ENCODE measurements around the gene GPLD1. TPM values are rescaled to one million over a fixed set of nuclear protein-coding genes. Genes with fewer than 3 reads are reported as not detected.

Gene GPLD1
- total and polyA plus RNA-seq, 2 donors (not counting 1 experiment from before 2014, with no cell fraction given): under 0.01 to 0.07 TPM

DNA sequence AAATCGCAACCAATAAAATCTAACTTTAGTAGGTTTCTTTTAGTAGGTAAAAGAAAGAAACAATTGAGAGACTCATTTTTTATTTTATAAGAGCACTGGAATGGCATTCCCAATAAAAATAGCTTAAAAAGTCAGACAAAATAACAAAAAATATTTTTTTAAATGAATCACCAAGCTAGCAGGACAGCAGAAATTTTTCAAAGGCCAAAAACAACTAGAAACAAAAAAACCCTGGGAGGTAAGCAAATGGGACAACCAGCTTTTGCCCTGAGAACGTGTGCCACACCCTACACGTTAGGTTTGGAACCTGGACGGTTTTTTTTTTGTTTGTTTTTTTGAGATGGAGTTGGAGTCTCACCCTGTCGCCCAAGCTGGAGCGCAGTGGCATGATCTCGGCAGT, 19.6 kb downstream of the GPLD1 start:
- Histone ChIP-seq H3K4me3 (replicated peaks in 1 of 4; ENCODE audit: control extremely low read depth in 1 of 4, insufficient read depth in 1 of 4, low read depth in 3 of 4, low read length in 4 of 4) (no peak overlapping the region), H3K9me3 (ENCODE audit: control insufficient read depth, insufficient read depth, low read depth, low read length) (no peaks in the 10 kb centered on the region), H3K27me3 (ENCODE audit: control insufficient read depth, insufficient read depth, low read length) (no peaks in the 10 kb centered on the region), H4K20me1 (ENCODE audit: control insufficient read depth, extremely low read depth, insufficient read depth, low read length) (no peaks in the 10 kb centered on the region), H3K4me1 (ENCODE audit: control insufficient read depth, extremely low read depth, insufficient read depth, low read length) (no peaks in the 10 kb centered on the region), H3K27ac (ENCODE audit: insufficient read depth, low read length) (no peak overlapping the region), H3K79me2 (ENCODE audit: control insufficient read depth, insufficient read depth, low read length) (no peaks in the 10 kb centered on the region), H3K4me2 (ENCODE audit: extremely low read depth, insufficient read depth, low read length) (no peak overlapping the region), H3K36me3 (ENCODE audit: control insufficient read depth, insufficient read depth, low read length) (no peaks in the 10 kb centered on the region), H2AFZ (ENCODE audit: low read length) (no peak overlapping the region), H3K9ac (ENCODE audit: insufficient read depth, low read length) (no peak overlapping the region)
- no peak for TF ChIP-seq EZH2 (IDR thresholded peaks at IDR 0.05; ENCODE audit: low read length, missing control alignments)
- TF ChIP-seq, protein P1, sequence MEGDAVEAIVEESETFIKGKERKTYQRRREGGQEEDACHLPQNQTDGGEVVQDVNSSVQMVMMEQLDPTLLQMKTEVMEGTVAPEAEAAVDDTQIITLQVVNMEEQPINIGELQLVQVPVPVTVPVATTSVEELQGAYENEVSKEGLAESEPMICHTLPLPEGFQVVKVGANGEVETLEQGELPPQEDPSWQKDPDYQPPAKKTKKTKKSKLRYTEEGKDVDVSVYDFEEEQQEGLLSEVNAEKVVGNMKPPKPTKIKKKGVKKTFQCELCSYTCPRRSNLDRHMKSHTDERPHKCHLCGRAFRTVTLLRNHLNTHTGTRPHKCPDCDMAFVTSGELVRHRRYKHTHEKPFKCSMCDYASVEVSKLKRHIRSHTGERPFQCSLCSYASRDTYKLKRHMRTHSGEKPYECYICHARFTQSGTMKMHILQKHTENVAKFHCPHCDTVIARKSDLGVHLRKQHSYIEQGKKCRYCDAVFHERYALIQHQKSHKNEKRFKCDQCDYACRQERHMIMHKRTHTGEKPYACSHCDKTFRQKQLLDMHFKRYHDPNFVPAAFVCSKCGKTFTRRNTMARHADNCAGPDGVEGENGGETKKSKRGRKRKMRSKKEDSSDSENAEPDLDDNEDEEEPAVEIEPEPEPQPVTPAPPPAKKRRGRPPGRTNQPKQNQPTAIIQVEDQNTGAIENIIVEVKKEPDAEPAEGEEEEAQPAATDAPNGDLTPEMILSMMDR (conservative IDR thresholded peaks at IDR 0.05 in 1 of 2, IDR thresholded peaks at IDR 0.05 in 1 of 2; ENCODE audit: low read depth in 1 of 2, low read length in 2 of 2): no peak
- DNase-seq (ENCODE audit: low read depth in 2 of 2): no peak

DNA sequence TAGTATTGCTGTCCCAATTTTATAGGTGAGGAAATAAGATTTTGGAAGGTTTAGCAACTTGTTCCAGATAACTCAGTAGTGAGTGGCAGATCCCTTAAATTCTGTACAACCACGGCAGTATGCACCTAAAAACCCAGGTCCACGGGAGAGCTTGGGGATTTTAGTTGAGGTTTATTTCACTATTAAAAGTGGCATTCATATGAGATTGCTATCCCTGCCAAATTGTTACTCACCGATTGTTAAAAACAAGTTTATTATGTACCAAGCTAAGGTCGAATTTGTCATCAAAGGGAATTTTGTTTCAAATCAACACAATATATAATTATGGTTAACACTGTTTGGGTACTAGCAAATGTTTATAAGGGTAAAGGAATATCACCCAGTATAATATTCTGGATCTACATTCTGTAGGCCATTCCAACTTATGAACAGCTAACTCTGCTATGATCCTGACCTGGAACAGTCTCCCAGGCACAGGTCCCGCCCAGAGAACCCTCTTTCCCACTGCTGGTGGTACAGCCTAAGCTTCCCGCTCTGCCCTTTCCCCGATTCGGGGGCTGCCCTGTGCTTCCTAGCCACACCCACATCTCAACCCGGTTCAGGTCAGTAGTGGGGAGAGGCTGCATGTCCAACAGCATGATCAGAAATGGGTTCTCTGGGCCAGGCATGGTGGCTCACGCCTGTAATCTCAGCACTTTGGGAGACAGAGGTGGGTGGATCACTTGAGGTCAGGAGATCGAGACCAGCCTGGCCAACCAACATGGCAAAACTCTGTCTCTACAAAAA, 24.9 kb downstream of the GPLD1 start:
- Histone ChIP-seq H3K27ac (ENCODE audit: insufficient read depth, low read length) (no peak overlapping the region), H3K9ac (ENCODE audit: insufficient read depth, low read length) (no peak overlapping the region), H3K4me1 (ENCODE audit: control insufficient read depth, extremely low read depth, insufficient read depth, low read length) (no peaks in the 10 kb centered on the region), H3K79me2 (ENCODE audit: control insufficient read depth, insufficient read depth, low read length) (no peaks in the 10 kb centered on the region), H3K27me3 (ENCODE audit: control insufficient read depth, insufficient read depth, low read length) (no peaks in the 10 kb centered on the region), H3K4me2 (ENCODE audit: extremely low read depth, insufficient read depth, low read length) (no peak overlapping the region), H3K36me3 (ENCODE audit: control insufficient read depth, insufficient read depth, low read length) (no peaks in the 10 kb centered on the region), H2AFZ (ENCODE audit: low read length) (no peak overlapping the region), H3K4me3 (replicated peaks in 1 of 4; ENCODE audit: control extremely low read depth in 1 of 4, insufficient read depth in 1 of 4, low read depth in 3 of 4, low read length in 4 of 4) (no peak overlapping the region), H3K9me3 (ENCODE audit: control insufficient read depth, insufficient read depth, low read depth, low read length) (no peaks in the 10 kb centered on the region), H4K20me1 (ENCODE audit: control insufficient read depth, extremely low read depth, insufficient read depth, low read length) (no peaks in the 10 kb centered on the region)
- TF ChIP-seq, protein P1 (conservative IDR thresholded peaks at IDR 0.05 in 1 of 2, IDR thresholded peaks at IDR 0.05 in 1 of 2; ENCODE audit: low read depth in 1 of 2, low read length in 2 of 2): no peak
- no peak for TF ChIP-seq EZH2 (IDR thresholded peaks at IDR 0.05; ENCODE audit: low read length, missing control alignments)
- DNase-seq (ENCODE audit: low read depth in 2 of 2): no peak

DNA sequence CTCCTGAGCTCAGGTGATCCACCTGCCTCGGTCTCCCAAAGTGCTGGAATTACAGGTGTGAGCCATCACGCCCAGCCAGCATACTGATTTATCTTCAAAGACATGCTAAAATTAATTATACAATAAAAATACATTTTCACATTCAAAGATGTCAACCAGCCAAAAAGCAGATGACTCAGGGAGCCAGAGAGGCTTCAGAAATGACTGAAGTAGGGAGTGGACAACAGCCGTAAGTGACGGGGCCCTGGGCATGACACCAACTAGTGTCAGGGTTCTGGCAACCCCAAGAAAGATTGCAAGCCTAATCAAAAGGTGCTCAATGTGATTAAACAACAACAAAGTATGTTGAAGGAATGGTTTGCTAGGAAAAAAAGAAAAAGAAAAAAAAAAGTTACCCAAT, 28.4 kb downstream of the GPLD1 start:
- no peak for DNase-seq (ENCODE audit: low read depth in 2 of 2)
- Histone ChIP-seq H3K9ac (ENCODE audit: insufficient read depth, low read length) (no peak overlapping the region), H4K20me1 (ENCODE audit: control insufficient read depth, extremely low read depth, insufficient read depth, low read length) (no peaks in the 10 kb centered on the region), H3K36me3 (ENCODE audit: control insufficient read depth, insufficient read depth, low read length) (no peaks in the 10 kb centered on the region), H3K79me2 (ENCODE audit: control insufficient read depth, insufficient read depth, low read length) (no peaks in the 10 kb centered on the region), H2AFZ (ENCODE audit: low read length) (no peak overlapping the region), H3K4me2 (ENCODE audit: extremely low read depth, insufficient read depth, low read length) (no peak overlapping the region), H3K27ac (ENCODE audit: insufficient read depth, low read length) (no peak overlapping the region), H3K4me1 (ENCODE audit: control insufficient read depth, extremely low read depth, insufficient read depth, low read length) (no peaks in the 10 kb centered on the region), H3K27me3 (ENCODE audit: control insufficient read depth, insufficient read depth, low read length) (no peaks in the 10 kb centered on the region), H3K9me3 (ENCODE audit: control insufficient read depth, insufficient read depth, low read depth, low read length) (no peaks in the 10 kb centered on the region), H3K4me3 (replicated peaks in 1 of 4; ENCODE audit: control extremely low read depth in 1 of 4, insufficient read depth in 1 of 4, low read depth in 3 of 4, low read length in 4 of 4) (no peak overlapping the region)
- TF ChIP-seq, protein P1 (conservative IDR thresholded peaks at IDR 0.05 in 1 of 2, IDR thresholded peaks at IDR 0.05 in 1 of 2; ENCODE audit: low read depth in 1 of 2, low read length in 2 of 2): no peak
- TF ChIP-seq EZH2 (IDR thresholded peaks at IDR 0.05; ENCODE audit: low read length, missing control alignments): no peak
